A673 (cell line): ENCODE results near the gene SNX7. TPM values are rescaled to one million over a fixed set of nuclear protein-coding genes. Genes with fewer than 3 reads are reported as not detected.
A peak's percentile ranks its signal among the peaks of the same experiment; 100 is the strongest.

ENCODE experiments used
- BruUV-seq: library from RNA; stranded (reverse); fragments of 400-500 nt; replicated peaks from 2 replicates; lab custom pipeline; 2021; lab: Mats Ljungman, UMichigan
- CTCF ChIA-PET: fragments of 300-600 bp; sonication (Branson Sonifier 250); formaldehyde crosslinking; loops from one replicate; lab custom pipeline; 2022; ENCODE audit warnings: antibody characterized with exemption; lab: Charles Lee
- POLR2A ChIA-PET: fragments of 300-600 bp; sonication (Branson Sonifier 250); formaldehyde crosslinking; loops from one replicate; lab custom pipeline; 2022; ENCODE audit warnings: antibody characterized with exemption; ENCODE audit not compliant: low non-redundant PET; lab: Charles Lee
- DNase-seq: peaks from one replicate; pipeline ENCODE4 v3.0.0-alpha.2; 2015; ENCODE audit warnings: low spot score
- H3K27ac ChIP-seq: fragments of 200-600 bp; sonication (generic); 2 replicates; pipeline ENCODE4 v1.5.1; 2016; ENCODE audit warnings: mixed run types, low read depth, mild to moderate bottlenecking, mixed read lengths, antibody characterized with exemption, low read length; ENCODE audit not compliant: poor library complexity, severe bottlenecking
- H3K27me3 ChIP-seq: fragments of 200-600 bp; sonication (generic); replicated peaks from 2 replicates; pipeline ENCODE4 v1.6.1; 2017; ENCODE audit warnings: mixed run types, low read depth, mild to moderate bottlenecking, mixed read lengths, antibody characterized with exemption, low read length; ENCODE audit not compliant: insufficient read depth, poor library complexity
- H3K36me3 ChIP-seq: fragments of 200-600 bp; sonication (generic); 2 replicates; pipeline ENCODE4 v1.6.1; 2016; ENCODE audit warnings: mixed run types, mild to moderate bottlenecking, mixed read lengths, antibody characterized with exemption, low read length; ENCODE audit not compliant: insufficient read depth, poor library complexity, severe bottlenecking
- H3K4me1 ChIP-seq: fragments of 200-600 bp; sonication (generic); 2 replicates; pipeline ENCODE4 v1.6.1; 2017; ENCODE audit warnings: mixed run types, mild to moderate bottlenecking, mixed read lengths, antibody characterized with exemption, low read length; ENCODE audit not compliant: insufficient read depth, poor library complexity, severe bottlenecking
- H3K4me3 ChIP-seq: fragments of 200-600 bp; sonication (generic); 2 replicates; pipeline ENCODE4 v1.5.1; 2016; ENCODE audit warnings: low read depth, mixed run types, mild to moderate bottlenecking, mixed read lengths, low read length; ENCODE audit not compliant: poor library complexity, severe bottlenecking
- H3K9me3 ChIP-seq: fragments of 200-600 bp; sonication (generic); 2 replicates; pipeline ENCODE4 v1.6.1; 2016; ENCODE audit warnings: mixed run types, low read depth, mild to moderate bottlenecking, mixed read lengths, antibody characterized with exemption, low read length; ENCODE audit not compliant: poor library complexity, severe bottlenecking
- EZH2 ChIP-seq: fragments of 200-600 bp; sonication (generic); IDR thresholded peaks from 2 replicates; pipeline ENCODE4 v1.6.1; 2017; ENCODE audit warnings: borderline replicate concordance, low read depth, mild to moderate bottlenecking, mixed read lengths, antibody characterized with exemption, low read length; ENCODE audit not compliant: poor library complexity, severe bottlenecking
- intact Hi-C: fragments of 100-400 bp; cut with micrococcal nuclease; formaldehyde crosslinking; loops from one replicate; pipeline ENCODE4 v1.10.0; 2022; ENCODE audit not compliant: unreplicated experiment
- total RNA-seq: library from RNA; stranded (reverse); gene quantifications from 2 replicates; pipeline ENCODE4 v1.2.3, GENCODE V29; 2021
- TF ChIP-seq, protein P1 (sequence below): fragments of 300-800, 200-600 bp; sonication (generic); conservative IDR thresholded peaks from 2 replicates; pipeline ENCODE4 v1.5.1; 2017; ENCODE audit warnings: low read depth, mild to moderate bottlenecking, antibody characterized with exemption, low read length, moderate library complexity, mixed read lengths

Gene SNX7
- total RNA-seq, 1 experiment from 2014 or later: 4.4 TPM

DNA sequence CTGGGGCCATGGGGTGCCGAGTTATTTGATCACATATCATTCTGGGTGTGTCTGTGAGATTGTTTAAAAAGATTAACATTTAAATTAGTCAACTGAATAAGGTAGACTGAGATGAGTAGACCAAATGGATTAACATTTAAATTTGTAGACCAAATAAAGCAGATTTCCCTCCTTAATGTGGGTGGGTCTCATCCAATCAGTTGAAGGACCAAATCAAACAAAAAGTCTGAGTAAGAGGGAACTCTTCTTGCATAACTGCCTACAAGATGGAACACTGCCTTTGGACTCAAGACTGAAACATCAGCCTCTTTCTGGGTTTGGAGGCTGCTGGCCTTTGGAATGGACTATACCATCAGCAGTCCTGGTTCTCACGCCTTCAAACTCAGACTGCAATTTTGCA is 17.0 kb upstream of the SNX7 start:
- no peak for DNase-seq
- intact Hi-C loops: no loop called here
- TF ChIP-seq, protein P1, sequence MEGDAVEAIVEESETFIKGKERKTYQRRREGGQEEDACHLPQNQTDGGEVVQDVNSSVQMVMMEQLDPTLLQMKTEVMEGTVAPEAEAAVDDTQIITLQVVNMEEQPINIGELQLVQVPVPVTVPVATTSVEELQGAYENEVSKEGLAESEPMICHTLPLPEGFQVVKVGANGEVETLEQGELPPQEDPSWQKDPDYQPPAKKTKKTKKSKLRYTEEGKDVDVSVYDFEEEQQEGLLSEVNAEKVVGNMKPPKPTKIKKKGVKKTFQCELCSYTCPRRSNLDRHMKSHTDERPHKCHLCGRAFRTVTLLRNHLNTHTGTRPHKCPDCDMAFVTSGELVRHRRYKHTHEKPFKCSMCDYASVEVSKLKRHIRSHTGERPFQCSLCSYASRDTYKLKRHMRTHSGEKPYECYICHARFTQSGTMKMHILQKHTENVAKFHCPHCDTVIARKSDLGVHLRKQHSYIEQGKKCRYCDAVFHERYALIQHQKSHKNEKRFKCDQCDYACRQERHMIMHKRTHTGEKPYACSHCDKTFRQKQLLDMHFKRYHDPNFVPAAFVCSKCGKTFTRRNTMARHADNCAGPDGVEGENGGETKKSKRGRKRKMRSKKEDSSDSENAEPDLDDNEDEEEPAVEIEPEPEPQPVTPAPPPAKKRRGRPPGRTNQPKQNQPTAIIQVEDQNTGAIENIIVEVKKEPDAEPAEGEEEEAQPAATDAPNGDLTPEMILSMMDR: no peak
- no peak for TF ChIP-seq EZH2
- no peak overlapping the region for H3K4me3 ChIP-seq
- H3K27me3 ChIP-seq: no peaks in the 10 kb centered on the region
- no peaks in the 10 kb centered on the region for H3K36me3 ChIP-seq
- ChIA-PET POLR2A (no interaction called here), CTCF (no interaction called here)
- BruUV-seq: no TSS peak
- no peak overlapping the region for H3K27ac ChIP-seq
- no peaks in the 10 kb centered on the region for H3K9me3 ChIP-seq
- H3K4me1 ChIP-seq: no peaks in the 10 kb centered on the region

DNA sequence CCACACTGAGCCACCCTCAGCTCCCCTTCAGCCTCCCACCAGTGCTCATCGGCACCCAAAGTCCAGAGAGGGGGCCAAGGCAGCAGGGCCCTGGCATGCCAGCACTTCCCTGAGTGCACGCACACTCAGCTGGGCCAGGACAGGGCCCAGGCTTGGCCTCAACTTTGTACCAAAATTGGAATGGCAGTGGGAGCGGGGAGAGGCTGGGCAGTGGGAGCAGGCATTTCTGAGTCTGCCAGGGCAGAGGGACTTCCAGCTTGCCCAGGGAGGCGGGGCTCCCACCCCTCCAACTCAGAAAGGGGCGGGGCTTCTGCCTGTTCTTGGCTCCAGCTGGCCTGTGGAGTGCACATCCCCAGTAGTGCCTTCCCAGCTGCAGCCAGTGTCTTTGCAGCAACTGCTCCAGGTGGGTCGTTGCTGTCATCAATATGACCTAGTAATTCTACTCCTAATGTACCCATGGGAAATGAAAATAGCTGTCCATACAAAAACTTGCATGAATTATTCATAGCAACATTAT is 10.3 kb upstream of the SNX7 start:
- intact Hi-C loops: no loop called here
- POLR2A ChIA-PET: no interaction called here
- no peaks in the 10 kb centered on the region for H3K9me3 ChIP-seq
- DNase-seq: peak; percentile 21
- no peaks in the 10 kb centered on the region for H3K27me3 ChIP-seq
- no peaks in the 10 kb centered on the region for H3K4me1 ChIP-seq
- no peak overlapping the region for H3K4me3 ChIP-seq
- CTCF ChIA-PET: no interaction called here
- BruUV-seq: no TSS peak
- TF ChIP-seq, protein P1: no peak
- TF ChIP-seq EZH2: no peak
- H3K36me3 ChIP-seq: no peaks in the 10 kb centered on the region
- no peak overlapping the region for H3K27ac ChIP-seq

DNA sequence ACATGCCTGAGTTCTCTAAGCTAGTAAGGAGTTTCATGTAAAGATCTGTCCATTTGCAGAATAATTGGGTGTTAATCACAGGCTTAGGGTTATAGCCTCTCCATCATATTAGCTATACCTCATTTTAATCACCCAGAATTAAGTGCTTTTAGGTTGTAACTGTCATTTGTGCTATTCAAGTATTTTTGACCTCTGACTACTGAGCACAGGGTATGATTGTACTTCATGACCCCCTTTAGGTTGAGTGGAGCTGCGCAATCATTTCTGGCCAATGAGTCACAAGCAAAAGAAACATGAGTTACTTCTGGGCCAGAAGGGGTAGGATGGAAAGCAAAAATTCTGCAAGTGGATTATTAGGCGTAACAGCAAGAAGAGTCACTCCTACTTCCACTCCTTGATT is 8.4 kb upstream of the SNX7 start:
- no peak for DNase-seq
- no peaks in the 10 kb centered on the region for H3K36me3 ChIP-seq
- no peak for TF ChIP-seq EZH2
- TF ChIP-seq, protein P1: no peak
- intact Hi-C loops: no loop called here
- POLR2A ChIA-PET: no interaction called here
- no peaks in the 10 kb centered on the region for H3K4me1 ChIP-seq
- no TSS peak for BruUV-seq
- H3K27me3 ChIP-seq: no peaks in the 10 kb centered on the region
- no peaks in the 10 kb centered on the region for H3K9me3 ChIP-seq
- no peak overlapping the region for H3K4me3 ChIP-seq
- H3K27ac ChIP-seq: no peak overlapping the region
- CTCF ChIA-PET: no interaction called here
